Kidney epithelial cell (primary cell): ENCODE measurements around the gene LAMB2. TPM values are rescaled to one million over a fixed set of nuclear protein-coding genes. Genes with fewer than 3 reads are reported as not detected.

ENCODE experiments used
- DNase-seq: peaks from one replicate; pipeline ENCODE4 v3.0.0-alpha.2; 2010; ENCODE audit warnings: low read depth
- H3K27me3 ChIP-seq: 2 replicates; pipeline ENCODE4 v1.6.0; 2011; ENCODE audit warnings: low read length; ENCODE audit not compliant: control insufficient read depth, insufficient read depth
- H3K36me3 ChIP-seq: 2 replicates; pipeline ENCODE4 v1.5.1; 2011; ENCODE audit warnings: low read length; ENCODE audit not compliant: control insufficient read depth, insufficient read depth
- H3K4me3 ChIP-seq: 2 replicates; pipeline ENCODE4 v1.5.1; 2011; ENCODE audit warnings: low read depth, mild to moderate bottlenecking, control low read depth, low read length
- CTCF ChIP-seq: IDR thresholded peaks from 2 replicates; pipeline ENCODE4 v1.5.1; 2011; ENCODE audit warnings: mild to moderate bottlenecking, moderate library complexity, low read length, control low read depth, inconsistent platforms; ENCODE audit not compliant: insufficient read depth, poor library complexity, severe bottlenecking
- total RNA-seq: library from RNA; depleted of rRNA; stranded (reverse); fragments of >200 nt; gene quantifications from 2 replicates; pipeline ENCODE4 v1.2.3, GENCODE V29; 2015

Gene LAMB2
- total RNA-seq, 1 donor from 2014 or later = 197 TPM

- DNase-seq = no peak
- H3K27me3 ChIP-seq = no peaks in the 10 kb centered on the region
- TF ChIP-seq CTCF = no peak
- H3K4me3 ChIP-seq = peak overlapping the region; percentile 72
- H3K36me3 ChIP-seq = no peaks in the 10 kb centered on the region
Observed at GRCh38 chr3:49170744-49171118, 37.9 kb upstream of the LAMB2 start.

- no peak for TF ChIP-seq CTCF
Observed at GRCh38 chr3:49166752-49167556, 34.1 kb upstream of the LAMB2 start.

GRCh38 chr3:49165771-49166751, 33.2 kb upstream of the LAMB2 start, which contains the start of gene CCDC71:
TSS of gene CCDC71 (minus strand) at chr3:49166331. CDS start at chr3:49164208, 2,123 bp downstream.
- Histone ChIP-seq H3K4me3 (peak within 1 kb of the TSS; percentile 96), H3K27me3 (no peaks in the 10 kb centered on the region), H3K36me3 (peaks cover 4% of the 10 kb centered on the region)
- no peak for TF ChIP-seq CTCF
- no peak for DNase-seq

More at GRCh38 chr3:49166752-49167556, 34.1 kb upstream of the LAMB2 start:
- no peak for DNase-seq
- Histone ChIP-seq H3K4me3 (peak overlapping the region; percentile 96), H3K36me3 (peaks cover 4% of the 10 kb centered on the region), H3K27me3 (no peaks in the 10 kb centered on the region)

GRCh38 chr3:49164983-49165720, 32.3 kb upstream of the LAMB2 start:
- peak overlapping the region; percentile 96 for H3K4me3 ChIP-seq
- no peak for DNase-seq

More at GRCh38 chr3:49164983-49165720, 32.3 kb upstream of the LAMB2 start:
- no peak for TF ChIP-seq CTCF
- no peaks in the 10 kb centered on the region for H3K27me3 ChIP-seq
- H3K36me3 ChIP-seq = peaks cover 4% of the 10 kb centered on the region
